CD4-positive, alpha-beta T cell treated with Interleukin-17A for 1 hour (primary cell): ENCODE results near the gene HSFX4.
"Not testable (repeated sequence)": the region's sequence is repeated elsewhere in the genome, so short reads cannot be mapped to it uniquely, and the experiment has no call there.

Source experiments
- DNase-seq: peaks from one replicate; pipeline ENCODE4 v3.0.0-alpha.2; 2020

HSFX4 gene

GRCh38 chrX:149929400-149929799, at the start of gene HSFX4:
Gene HSFX4, plus strand, starts transcription at chrX:149929573. Its CDS starts 72 bp downstream, at chrX:149929645.
- not testable (repeated sequence) for DNase-seq

DNA sequence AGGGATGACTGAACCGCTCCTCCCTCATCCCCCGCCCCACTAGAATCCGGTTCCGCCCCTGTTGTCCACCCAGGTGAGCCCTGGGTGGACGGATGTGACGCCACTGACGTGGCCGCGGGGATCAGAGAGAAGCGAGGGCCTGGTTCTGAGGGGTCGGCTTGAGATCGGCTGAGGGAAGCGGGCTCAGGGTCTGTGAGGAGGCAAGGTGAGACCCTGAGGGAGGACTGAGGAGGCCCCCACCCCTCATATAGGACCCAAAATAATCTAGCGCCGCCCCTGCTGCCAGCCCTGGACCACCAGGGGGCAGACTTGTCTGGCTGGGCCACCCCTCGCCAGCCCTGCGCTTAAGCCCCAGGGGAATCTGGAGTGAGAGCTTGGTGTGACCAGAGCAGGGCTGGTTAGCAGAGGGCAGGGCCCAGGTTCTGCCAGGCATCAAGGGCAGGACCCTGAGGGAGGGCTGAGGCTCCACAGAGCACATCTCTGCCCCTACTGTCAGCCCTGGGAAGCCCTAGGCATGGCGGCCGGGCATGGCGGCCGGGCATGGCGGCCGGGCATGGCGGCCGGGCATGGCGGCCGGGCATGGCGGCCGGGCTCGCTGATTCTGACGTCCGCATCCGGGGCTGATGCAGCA, 48.2 kb upstream of the HSFX4 start, which contains the start of gene MAGEA8:
MAGEA8 (plus strand) TSS at position 103 of the 631 bp plus-strand sequence. CDS start 3,090 bp downstream, outside the sequence.
- DNase-seq: no peak

DNA sequence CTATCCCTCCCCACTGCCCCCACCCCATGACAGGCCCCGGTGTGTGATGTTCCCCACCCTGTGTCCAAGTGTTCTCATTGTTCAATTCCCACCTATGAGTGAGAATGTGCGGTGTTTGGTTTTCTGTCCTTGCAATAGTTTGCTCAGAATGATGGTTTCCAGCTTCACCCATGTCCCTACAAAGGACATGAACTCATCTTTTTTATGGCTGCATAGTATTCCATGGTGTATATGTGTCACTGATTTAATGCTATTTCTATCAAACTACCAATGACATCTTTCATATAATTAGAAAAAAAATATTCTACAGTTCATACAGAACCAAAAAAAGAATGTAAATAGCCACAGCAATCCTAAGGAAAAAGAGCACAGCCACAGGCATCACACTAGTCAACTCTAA, 38.5 kb upstream of the HSFX4 start:
- DNase-seq: not testable (repeated sequence)

- no peak for DNase-seq
These were observed 30.8 kb upstream of the HSFX4 start for GRCh38 chrX:149898554-149898953.

GRCh38 chrX:149903889-149904748, 25.3 kb upstream of the HSFX4 start:
- no peak for DNase-seq

GRCh38 chrX:149908308-149908707, 21.1 kb upstream of the HSFX4 start:
- no peak for DNase-seq

DNA sequence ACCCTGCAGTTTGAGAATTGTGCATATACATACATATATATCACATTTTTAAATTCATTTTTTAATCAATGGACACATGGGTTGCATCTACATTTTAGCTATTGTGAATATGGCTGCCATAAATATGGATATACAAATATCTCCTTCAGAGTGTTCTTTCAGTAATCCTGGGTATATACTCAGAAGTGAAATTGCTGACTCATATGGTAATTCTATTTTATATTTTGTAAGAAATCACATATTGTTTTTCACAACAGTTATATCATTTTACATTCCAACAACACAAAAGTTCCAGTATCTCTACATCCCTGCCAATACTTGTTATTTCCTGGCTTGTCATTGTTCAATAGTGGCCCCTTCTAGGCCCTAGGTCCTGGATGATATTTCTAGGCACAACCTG, 20.6 kb upstream of the HSFX4 start:
- DNase-seq: no peak

DNA sequence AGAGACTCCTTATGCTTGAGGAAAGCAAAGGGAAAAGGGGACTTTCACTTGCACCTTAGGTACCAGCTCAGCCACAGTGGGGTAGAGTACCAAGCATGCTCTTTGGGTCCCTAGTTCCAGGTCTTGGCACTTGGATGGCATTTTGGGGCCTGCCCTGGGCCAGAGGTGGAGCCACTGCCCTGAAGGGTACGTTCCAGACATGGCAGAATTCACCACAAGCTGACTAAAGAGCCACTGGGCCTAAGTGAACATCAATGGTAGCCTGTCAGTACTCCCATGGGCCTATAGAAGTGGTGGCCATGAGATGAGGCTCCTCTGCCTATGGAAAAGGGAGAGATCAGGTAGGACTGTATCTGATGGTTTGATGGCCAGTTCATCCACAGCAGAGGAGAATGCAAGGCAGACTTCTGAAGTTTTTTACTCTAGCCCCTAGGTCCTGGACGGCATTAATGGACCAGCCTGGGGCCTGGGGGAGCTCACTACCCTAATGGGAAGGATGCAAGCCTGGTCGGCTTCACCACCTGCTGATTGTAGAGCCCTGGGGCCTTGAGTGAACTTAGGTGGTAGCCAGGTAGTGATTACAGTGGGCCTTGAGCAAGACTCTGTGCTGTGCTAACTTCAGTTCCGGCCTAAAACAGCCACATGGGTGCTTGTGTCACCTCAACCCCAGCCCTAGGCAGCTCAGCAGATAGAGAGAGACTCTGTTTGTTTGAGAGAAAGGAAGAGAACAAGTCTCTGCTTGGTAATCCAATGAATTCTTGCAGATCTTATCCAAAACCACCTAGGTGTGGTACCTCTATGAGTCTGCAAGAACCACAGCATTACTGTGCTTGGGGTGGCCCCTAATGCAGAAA, 19.8 kb upstream of the HSFX4 start:
- no peak for DNase-seq

DNA sequence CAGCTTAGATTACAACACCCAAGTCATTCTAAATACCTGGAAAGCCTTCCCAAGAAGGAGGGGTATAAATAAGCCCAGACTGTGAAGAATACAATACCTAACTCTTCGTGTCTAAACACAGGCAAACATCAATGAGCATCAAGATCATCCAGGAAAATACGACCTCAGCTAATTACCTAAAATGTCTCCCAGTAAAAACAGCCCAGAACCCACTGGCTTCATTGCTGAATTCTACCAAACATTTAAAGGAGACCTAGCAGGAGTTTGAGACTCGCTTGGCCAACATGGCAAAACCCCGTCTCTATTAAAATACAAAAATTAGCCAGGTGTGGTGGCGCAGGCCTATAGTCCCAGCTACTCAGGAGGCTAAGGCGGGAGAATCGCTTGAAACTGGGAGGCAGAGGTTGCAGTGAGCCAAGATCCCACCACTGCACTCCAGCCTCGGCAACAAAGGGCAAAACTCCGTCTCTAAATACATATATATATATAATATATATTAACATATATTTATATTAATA, 19.1 kb upstream of the HSFX4 start:
- no peak for DNase-seq

GRCh38 chrX:149916745-149917392, 12.5 kb upstream of the HSFX4 start:
- DNase-seq: peak; percentile 10

- DNase-seq: not testable (repeated sequence)
These were observed 5.5 kb upstream of the HSFX4 start for GRCh38 chrX:149923836-149924235.

DNA sequence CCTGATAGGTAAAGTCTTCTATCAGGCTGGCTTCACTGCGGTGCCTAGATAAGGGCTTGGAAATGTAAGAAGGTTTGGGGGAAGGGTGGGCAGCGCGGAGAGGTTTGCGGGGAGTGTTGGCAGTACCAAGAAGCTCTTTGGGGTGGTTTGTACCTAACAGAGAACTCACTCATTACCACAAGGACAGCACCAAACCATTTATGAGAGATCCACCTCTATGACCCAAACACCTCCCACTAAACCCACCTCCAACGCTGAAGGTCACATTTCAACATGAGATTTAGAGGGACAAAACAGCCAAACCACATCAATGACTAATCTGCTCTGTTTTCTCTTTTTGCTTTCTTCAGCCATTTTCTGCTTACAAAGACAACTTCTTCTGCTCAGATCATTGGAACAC, 4.9 kb upstream of the HSFX4 start:
- DNase-seq: not testable (repeated sequence)

DNA sequence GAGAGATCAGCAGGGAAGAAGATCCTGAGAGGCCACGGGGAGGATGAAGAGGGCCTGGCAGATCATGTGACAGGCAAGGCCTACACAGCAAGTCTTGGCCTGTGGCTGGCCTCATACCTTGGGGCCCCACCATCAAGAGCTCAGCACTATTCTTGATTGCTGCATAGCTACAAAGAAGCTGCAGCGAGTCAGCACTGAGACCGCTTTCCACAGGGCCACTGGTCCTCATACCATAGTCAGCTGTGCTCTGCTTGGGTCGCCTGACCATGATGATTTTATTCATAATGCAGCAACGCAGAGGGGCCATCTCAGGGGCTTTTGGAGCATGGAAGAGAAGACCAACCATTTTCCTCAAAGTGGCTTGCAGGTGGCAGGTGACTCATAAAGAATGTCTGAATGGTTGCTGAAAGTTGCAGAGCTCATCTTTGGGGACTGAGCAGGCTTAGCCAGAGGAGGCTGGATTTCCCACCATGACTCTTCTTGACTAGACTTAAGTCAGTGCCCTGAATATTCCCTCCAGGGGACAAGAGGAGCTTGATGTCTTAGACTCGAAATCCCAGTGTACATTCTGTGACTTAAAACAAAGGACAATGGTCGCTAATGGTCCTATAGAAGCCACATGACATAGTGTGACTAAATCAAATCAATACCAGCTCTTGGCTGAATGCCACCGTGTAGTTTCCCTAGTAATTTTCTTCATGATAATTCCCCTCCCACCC, 2.0 kb upstream of the HSFX4 start:
- DNase-seq: not testable (repeated sequence)

GRCh38 chrX:149927964-149928258, 1.5 kb upstream of the HSFX4 start:
- not testable (repeated sequence) for DNase-seq

DNA sequence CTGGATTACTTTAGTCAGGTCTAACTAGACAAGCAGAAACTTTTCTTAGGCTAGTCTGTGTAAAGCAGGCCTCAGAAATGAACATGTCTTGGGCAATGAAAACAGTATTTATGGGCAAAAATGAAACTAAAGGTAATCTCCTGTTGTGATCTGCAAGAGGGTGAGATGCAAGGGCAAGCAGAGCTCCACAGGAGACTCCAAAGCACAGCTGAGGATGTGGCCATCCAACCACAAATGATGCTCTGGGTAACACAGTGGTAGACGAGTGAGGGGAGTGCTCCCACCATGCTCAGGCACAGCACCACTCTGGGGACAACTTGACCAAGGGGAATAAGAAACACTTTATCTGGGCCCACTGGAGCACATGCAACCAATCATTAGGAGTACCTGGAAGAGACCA, 738 bp upstream of the HSFX4 start:
- not testable (repeated sequence) for DNase-seq

- not testable (repeated sequence) for DNase-seq
These were observed 2.0 kb downstream of the HSFX4 start for GRCh38 chrX:149931355-149931754.

- DNase-seq: not testable (repeated sequence)
These were observed 2.8 kb downstream of the HSFX4 start for GRCh38 chrX:149932150-149932549.

GRCh38 chrX:149932970-149933369, 3.6 kb downstream of the HSFX4 start:
- not testable (repeated sequence) for DNase-seq

DNA sequence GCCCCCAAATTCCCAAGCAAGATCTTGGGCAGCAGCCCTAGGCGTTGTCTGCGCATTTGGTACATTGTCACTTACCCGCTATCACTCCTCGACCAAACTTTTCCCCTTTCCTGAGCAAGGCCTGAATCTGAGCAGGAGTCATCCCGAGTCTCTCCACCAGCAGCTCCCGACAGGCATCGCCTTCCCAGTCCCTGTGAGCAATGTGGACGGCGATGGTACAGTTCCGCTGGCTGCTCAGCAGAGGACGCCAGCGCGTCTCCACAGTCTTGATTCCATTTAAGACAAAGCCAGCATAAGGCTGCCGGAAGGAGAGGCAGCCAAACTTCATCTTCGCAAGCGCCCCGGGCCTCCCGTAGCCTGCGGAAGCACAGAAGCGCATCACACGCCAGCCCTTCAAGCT, 4.2 kb downstream of the HSFX4 start:
- not testable (repeated sequence) for DNase-seq

GRCh38 chrX:149937328-149937727, 8.0 kb downstream of the HSFX4 start:
- DNase-seq: not testable (repeated sequence)

DNA sequence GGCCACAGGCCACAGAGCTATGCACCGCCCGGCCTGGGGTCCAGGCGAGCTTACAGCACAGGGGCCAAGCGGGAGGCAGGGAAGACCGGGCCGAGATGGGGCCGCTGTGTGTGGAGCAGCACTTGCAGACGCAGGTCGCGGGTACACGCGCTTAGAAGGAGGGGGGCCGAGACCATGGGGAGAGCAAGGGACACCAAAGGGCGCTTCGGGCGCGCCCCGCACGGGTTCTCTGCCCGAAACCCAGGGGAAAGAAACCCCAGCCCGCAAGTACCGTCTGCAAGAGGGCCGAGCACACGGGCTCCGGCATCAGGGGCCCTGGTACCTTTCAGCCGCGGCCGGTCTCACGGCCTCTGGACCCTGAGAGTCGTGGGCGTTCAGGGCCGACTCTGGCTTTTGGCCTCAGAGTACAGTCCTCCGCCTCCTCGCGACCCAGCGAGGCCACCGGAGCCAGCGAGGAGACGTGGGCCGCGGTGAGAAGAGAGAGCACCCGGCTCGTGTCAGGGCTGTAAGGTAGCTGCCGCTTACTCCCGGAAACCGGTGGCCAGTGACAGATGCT, 8.6 kb downstream of the HSFX4 start:
- DNase-seq: peak; percentile 12
